HEK293 (cell line): ENCODE results near the gene PRSS3.

Experiments
- CTCF ChIA-PET: fragments of 350-600 bp; formaldehyde crosslinking; extraction: SDS; loops from one replicate; lab custom pipeline; 2021; ENCODE audit warnings: antibody characterized with exemption; lab: Yijun Ruan, JAX
- POLR2A ChIA-PET: fragments of 300-600 bp; formaldehyde crosslinking; extraction: SDS; loops from one replicate; lab custom pipeline; 2020; ENCODE audit warnings: antibody characterized with exemption, inconsistent platforms; lab: Yijun Ruan, JAX
- H3K27ac ChIP-seq: fragments of 200-500 bp; sonication (Bioruptor generic); 2 replicates; pipeline ENCODE4 v1.5.1; 2014; ENCODE audit warnings: low read depth, low read length, control low read depth, inconsistent platforms; ENCODE audit errors: extremely low read depth
- H3K36me3 ChIP-seq, 2 experiments: fragments of 200-500 bp in 1 of 2; sonication (Bioruptor generic) in 1 of 2; 1 replicate in 1 of 2; 2 replicates in 1 of 2; pipeline ENCODE4 v1.5.1; 2014 to 2017; ENCODE audit warnings: inconsistent platforms in 2 of 2, low read length in 2 of 2; ENCODE audit not compliant: control insufficient read depth in 2 of 2, insufficient read depth in 1 of 2
- H3K4me1 ChIP-seq: fragments of 200-500 bp; sonication (Bioruptor generic); 2 replicates; pipeline ENCODE4 v1.5.1; 2014; ENCODE audit warnings: mild to moderate bottlenecking, low read length, inconsistent platforms; ENCODE audit not compliant: control insufficient read depth, insufficient read depth
- H3K4me3 ChIP-seq: 2 replicates; pipeline ENCODE4 v1.5.1; 2011; ENCODE audit warnings: low read depth, mild to moderate bottlenecking, control low read depth, low read length, moderate library complexity
- H3K9me3 ChIP-seq: fragments of 200-500 bp; sonication (Bioruptor generic); 2 replicates; pipeline ENCODE4 v1.5.1; 2014; ENCODE audit warnings: low read depth, low read length, inconsistent platforms; ENCODE audit not compliant: control insufficient read depth, insufficient read depth
- GLIS1 ChIP-seq: fragments of 450-650 bp; formaldehyde crosslinking; IDR thresholded peaks from 2 replicates; pipeline ENCODE4 v1.5.1; 2016; ENCODE audit warnings: missing biosample characterization, missing genetic modification characterization
- KLF1 ChIP-seq: fragments of 450-650 bp; formaldehyde crosslinking; IDR thresholded peaks from 2 replicates; pipeline ENCODE4 v1.5.1; 2016; ENCODE audit warnings: missing biosample characterization, missing genetic modification characterization
- KLF16 ChIP-seq: fragments of 450-650 bp; formaldehyde crosslinking; IDR thresholded peaks from 2 replicates; pipeline ENCODE4 v1.5.1; 2017; ENCODE audit warnings: missing biosample characterization, missing genetic modification characterization
- KLF17 ChIP-seq: fragments of 450-650 bp; formaldehyde crosslinking; IDR thresholded peaks from 2 replicates; pipeline ENCODE4 v1.5.1; 2016; ENCODE audit warnings: missing biosample characterization, missing genetic modification characterization
- MYNN ChIP-seq: fragments of 450-650 bp; formaldehyde crosslinking; IDR thresholded peaks from 2 replicates; pipeline ENCODE4 v1.5.1; 2016; ENCODE audit warnings: missing biosample characterization, missing genetic modification characterization, borderline replicate concordance
- SALL2 ChIP-seq: fragments of 450-650 bp; formaldehyde crosslinking; IDR thresholded peaks from 2 replicates; pipeline ENCODE4 v1.5.0; 2017; ENCODE audit warnings: missing biosample characterization, mild to moderate bottlenecking, missing genetic modification characterization, borderline replicate concordance
- SCRT1 ChIP-seq: fragments of 450-650 bp; formaldehyde crosslinking; IDR thresholded peaks from 2 replicates; pipeline ENCODE4 v1.5.1; 2016; ENCODE audit warnings: missing biosample characterization, missing genetic modification characterization, borderline replicate concordance
- YY2 ChIP-seq: fragments of 450-650 bp; formaldehyde crosslinking; IDR thresholded peaks from 2 replicates; pipeline ENCODE4 v1.5.1; 2016; ENCODE audit warnings: missing biosample characterization, missing genetic modification characterization
- ZBTB10 ChIP-seq: fragments of 450-650 bp; formaldehyde crosslinking; IDR thresholded peaks from 2 replicates; pipeline ENCODE4 v1.5.1; 2016; ENCODE audit warnings: missing biosample characterization, missing genetic modification characterization
- ZBTB6 ChIP-seq: fragments of 450-650 bp; formaldehyde crosslinking; IDR thresholded peaks from 2 replicates; pipeline ENCODE4 v1.5.1; 2017; ENCODE audit warnings: missing biosample characterization, missing genetic modification characterization
- ZFP69B ChIP-seq: fragments of 450-650 bp; formaldehyde crosslinking; IDR thresholded peaks from 2 replicates; pipeline ENCODE4 v1.5.1; 2016; ENCODE audit warnings: missing biosample characterization, missing genetic modification characterization
- ZNF10 ChIP-seq: fragments of 450-650 bp; formaldehyde crosslinking; IDR thresholded peaks from 2 replicates; pipeline ENCODE4 v1.5.1; 2017; ENCODE audit warnings: missing biosample characterization, missing genetic modification characterization
- ZNF157 ChIP-seq: fragments of 450-650 bp; formaldehyde crosslinking; IDR thresholded peaks from 2 replicates; pipeline ENCODE4 v1.5.1; 2016; ENCODE audit warnings: missing biosample characterization, missing genetic modification characterization
- ZNF341 ChIP-seq: fragments of 450-650 bp; formaldehyde crosslinking; IDR thresholded peaks from 2 replicates; pipeline ENCODE4; 2016; ENCODE audit warnings: low read depth, missing biosample characterization, missing genetic modification characterization
- ZNF404 ChIP-seq: fragments of 450-650 bp; formaldehyde crosslinking; IDR thresholded peaks from 2 replicates; pipeline ENCODE4 v1.5.1; 2017; ENCODE audit warnings: missing biosample characterization, missing genetic modification characterization
- ZNF624 ChIP-seq: fragments of 450-650 bp; formaldehyde crosslinking; IDR thresholded peaks from 2 replicates; pipeline ENCODE4 v1.5.1; 2017; ENCODE audit warnings: missing biosample characterization, missing genetic modification characterization
- ZNF629 ChIP-seq: fragments of 450-650 bp; formaldehyde crosslinking; IDR thresholded peaks from 2 replicates; pipeline ENCODE4 v1.5.1; 2017; ENCODE audit warnings: missing biosample characterization, missing genetic modification characterization
- TF ChIP-seq, protein P1 (sequence below): fragments of 450-650 bp; formaldehyde crosslinking; IDR thresholded peaks from 2 replicates; pipeline ENCODE4 v1.5.1; 2016; ENCODE audit warnings: missing biosample characterization, missing genetic modification characterization, borderline replicate concordance
- TF ChIP-seq, protein P2 (sequence below): fragments of 450-650 bp; formaldehyde crosslinking; IDR thresholded peaks from 2 replicates; pipeline ENCODE4 v1.5.1; 2016; ENCODE audit warnings: missing biosample characterization, missing genetic modification characterization

The PRSS3 gene

GRCh38 chr9:33780276-33780675 lies 15.1 kb upstream of the PRSS3 start:
- CTCF ChIA-PET, result interaction anchor here (2.3 to 2.9 kb wide), 5 partner anchors 11 to 156 kb away, joined by 5 to 52 read pairs (median 14); no protein-coding TSS in a partner anchor
- POLR2A ChIA-PET, result no interaction called here
- no peaks in the 10 kb centered on the region for H3K9me3 ChIP-seq
- TF ChIP-seq KLF17 (tag by site-specific recombination), result no peak
- TF ChIP-seq, protein P1, sequence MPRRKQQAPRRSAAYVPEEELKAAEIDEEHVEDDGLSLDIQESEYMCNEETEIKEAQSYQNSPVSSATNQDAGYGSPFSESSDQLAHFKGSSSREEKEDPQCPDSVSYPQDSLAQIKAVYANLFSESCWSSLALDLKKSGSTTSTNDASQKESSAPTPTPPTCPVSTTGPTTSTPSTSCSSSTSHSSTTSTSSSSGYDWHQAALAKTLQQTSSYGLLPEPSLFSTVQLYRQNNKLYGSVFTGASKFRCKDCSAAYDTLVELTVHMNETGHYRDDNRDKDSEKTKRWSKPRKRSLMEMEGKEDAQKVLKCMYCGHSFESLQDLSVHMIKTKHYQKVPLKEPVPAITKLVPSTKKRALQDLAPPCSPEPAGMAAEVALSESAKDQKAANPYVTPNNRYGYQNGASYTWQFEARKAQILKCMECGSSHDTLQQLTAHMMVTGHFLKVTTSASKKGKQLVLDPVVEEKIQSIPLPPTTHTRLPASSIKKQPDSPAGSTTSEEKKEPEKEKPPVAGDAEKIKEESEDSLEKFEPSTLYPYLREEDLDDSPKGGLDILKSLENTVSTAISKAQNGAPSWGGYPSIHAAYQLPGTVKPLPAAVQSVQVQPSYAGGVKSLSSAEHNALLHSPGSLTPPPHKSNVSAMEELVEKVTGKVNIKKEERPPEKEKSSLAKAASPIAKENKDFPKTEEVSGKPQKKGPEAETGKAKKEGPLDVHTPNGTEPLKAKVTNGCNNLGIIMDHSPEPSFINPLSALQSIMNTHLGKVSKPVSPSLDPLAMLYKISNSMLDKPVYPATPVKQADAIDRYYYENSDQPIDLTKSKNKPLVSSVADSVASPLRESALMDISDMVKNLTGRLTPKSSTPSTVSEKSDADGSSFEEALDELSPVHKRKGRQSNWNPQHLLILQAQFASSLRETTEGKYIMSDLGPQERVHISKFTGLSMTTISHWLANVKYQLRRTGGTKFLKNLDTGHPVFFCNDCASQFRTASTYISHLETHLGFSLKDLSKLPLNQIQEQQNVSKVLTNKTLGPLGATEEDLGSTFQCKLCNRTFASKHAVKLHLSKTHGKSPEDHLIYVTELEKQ (tag by site-specific recombination), result no peak
- TF ChIP-seq ZBTB6 (tag by site-specific recombination), result no peak
- no peak for TF ChIP-seq SCRT1 (tag by site-specific recombination)
- TF ChIP-seq KLF16 (tag by site-specific recombination), result no peak
- TF ChIP-seq MYNN (tag by site-specific recombination), result no peak
- TF ChIP-seq ZNF624, result no peak
- no peak for TF ChIP-seq ZNF341
- TF ChIP-seq, all 188 proteins: peak for 0
- H3K4me1 ChIP-seq, result no peaks in the 10 kb centered on the region
- H3K27ac ChIP-seq, result no peak overlapping the region
- H3K4me3 ChIP-seq, result no peak overlapping the region
- no peaks in the 10 kb centered on the region for H3K36me3 ChIP-seq

DNA sequence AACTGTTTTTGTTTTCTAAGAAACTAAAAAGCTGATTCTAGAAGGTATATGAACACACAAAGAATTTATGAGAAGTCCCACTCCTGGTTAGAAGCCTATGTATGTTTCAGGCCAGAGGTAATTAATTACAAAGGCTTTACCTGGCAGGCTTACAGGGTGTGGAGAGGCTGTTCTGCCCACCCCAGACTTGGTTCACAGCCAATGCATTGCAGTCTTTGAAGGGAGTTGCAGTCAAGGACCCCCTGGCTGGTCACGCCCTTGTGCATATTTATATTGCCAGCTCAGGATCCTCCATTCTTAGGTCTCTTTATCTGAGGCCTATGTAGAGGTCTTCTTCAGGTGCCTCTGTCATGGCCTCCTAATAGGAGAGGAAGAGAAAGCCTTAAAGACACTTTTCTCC lies 13.6 kb upstream of the PRSS3 start:
- POLR2A ChIA-PET, result no interaction called here
- H3K4me1 ChIP-seq, result no peaks in the 10 kb centered on the region
- TF ChIP-seq ZNF629 (tag by site-specific recombination), result no peak
- TF ChIP-seq ZBTB10 (tag by site-specific recombination), result no peak
- peak; percentile 53 for TF ChIP-seq GLIS1 (tag by site-specific recombination)
- TF ChIP-seq, protein P2, sequence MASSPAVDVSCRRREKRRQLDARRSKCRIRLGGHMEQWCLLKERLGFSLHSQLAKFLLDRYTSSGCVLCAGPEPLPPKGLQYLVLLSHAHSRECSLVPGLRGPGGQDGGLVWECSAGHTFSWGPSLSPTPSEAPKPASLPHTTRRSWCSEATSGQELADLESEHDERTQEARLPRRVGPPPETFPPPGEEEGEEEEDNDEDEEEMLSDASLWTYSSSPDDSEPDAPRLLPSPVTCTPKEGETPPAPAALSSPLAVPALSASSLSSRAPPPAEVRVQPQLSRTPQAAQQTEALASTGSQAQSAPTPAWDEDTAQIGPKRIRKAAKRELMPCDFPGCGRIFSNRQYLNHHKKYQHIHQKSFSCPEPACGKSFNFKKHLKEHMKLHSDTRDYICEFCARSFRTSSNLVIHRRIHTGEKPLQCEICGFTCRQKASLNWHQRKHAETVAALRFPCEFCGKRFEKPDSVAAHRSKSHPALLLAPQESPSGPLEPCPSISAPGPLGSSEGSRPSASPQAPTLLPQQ, result no peak
- 0 out of 2 replicates have a peak, but pooled peaks have one; percentile 9 for TF ChIP-seq KLF1
- no peak for TF ChIP-seq ZNF157 (tag by site-specific recombination)
- TF ChIP-seq ZNF404 (tag by site-specific recombination), result no peak
- TF ChIP-seq YY2 (tag by site-specific recombination), result no peak
- no peak for TF ChIP-seq ZNF10 (tag by site-specific recombination)
- no peak for TF ChIP-seq SALL2 (tag by site-specific recombination)
- no peak for TF ChIP-seq ZFP69B (tag by site-specific recombination)
- H3K36me3 ChIP-seq, result no peaks in the 10 kb centered on the region
- no peaks in the 10 kb centered on the region for H3K9me3 ChIP-seq
- H3K27ac ChIP-seq, result no peak overlapping the region
- no peak overlapping the region for H3K4me3 ChIP-seq
- CTCF ChIA-PET, result interaction anchor here (0.6 to 2.4 kb wide), 6 partner anchors 32 to 525 kb away, joined by 3 to 11 read pairs (median 3); no protein-coding TSS in a partner anchor
